Measurements from ENCODE around the gene PPP1R15A.
"Not testable (repeated sequence)": the region's sequence is repeated elsewhere in the genome, so short reads cannot be mapped to it uniquely, and the experiment has no call there.

PPP1R15A gene

GRCh38 chr19:48872182-48872883, at the start of gene PPP1R15A:
Gene PPP1R15A, plus strand, starts transcription at chr19:48872421. Its CDS starts 813 bp downstream, at chr19:48873234.
- peak; percentile 71 to 99 (median 96) for DNase-seq

DNA sequence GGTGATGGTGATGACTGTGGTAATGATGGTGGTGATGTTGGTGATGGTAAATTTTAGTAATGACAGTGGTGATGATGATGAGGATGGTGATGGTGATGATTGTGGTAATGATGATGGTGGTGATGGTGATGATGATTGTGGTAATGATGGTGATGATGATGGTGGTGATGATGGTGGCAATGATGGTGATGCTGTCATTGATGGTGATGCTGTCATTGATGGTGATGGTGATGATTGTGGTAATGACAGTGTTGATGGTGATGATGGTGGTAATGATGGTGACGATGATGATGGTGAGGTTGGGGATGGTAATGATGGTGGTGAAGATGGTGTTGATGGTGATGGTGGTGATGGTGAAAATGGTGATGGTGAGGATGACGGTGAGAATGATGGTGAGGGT, 49.7 kb upstream of the PPP1R15A start:
- no peak for DNase-seq

DNA sequence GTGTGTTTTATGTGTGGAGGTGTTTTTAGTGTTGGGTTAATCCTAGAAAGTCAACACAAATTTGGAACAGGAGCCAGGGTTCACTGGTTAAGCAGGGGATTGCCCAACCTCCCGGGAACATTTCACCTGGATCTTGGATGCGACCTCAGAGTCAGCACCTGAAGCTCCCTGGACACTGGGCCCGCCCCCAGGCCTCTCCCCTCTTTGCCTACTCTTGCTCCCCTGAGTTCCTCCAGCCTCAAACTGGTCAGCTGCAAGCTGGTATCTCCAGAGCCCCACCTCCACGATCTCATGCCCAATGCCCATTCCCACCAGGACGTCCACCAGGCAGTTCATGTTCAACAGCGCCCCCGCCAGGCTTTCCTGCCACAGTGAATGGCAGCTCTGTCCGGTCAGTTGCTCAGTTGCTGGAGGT, 45.6 kb upstream of the PPP1R15A start:
- no peak for DNase-seq

DNA sequence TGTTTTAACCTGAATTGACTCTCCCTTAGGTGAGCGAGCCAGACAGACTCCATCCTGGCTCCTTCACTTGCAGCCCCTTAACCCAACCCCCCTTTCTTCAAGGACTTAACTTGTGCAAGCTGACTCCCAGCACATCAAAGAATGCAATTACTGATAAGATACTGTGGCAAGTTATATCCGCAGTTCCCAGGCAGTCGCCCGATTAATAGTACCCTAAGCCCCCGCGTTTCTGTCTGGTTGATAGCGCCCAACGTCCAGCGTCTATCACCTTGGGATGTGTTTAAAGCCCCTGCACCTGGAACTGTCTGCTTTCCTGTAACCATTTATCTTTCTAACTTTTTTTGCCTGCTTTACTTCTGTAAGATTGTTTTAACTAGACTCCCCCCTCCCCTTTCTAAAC, 42.1 kb upstream of the PPP1R15A start:
- DNase-seq = no peak

GRCh38 chr19:48830965-48831364, 41.3 kb upstream of the PPP1R15A start:
- DNase-seq = no peak

GRCh38 chr19:48833049-48833448, 39.2 kb upstream of the PPP1R15A start:
- DNase-seq = no peak

GRCh38 chr19:48833977-48834376, 38.2 kb upstream of the PPP1R15A start:
- no peak for DNase-seq

GRCh38 chr19:48835734-48836088, 36.5 kb upstream of the PPP1R15A start:
- DNase-seq = peak in 57 of 58 donors; percentile 13 to 94 (median 80)

- DNase-seq = peak in 46 of 58 donors; percentile 14 to 69 (median 46)
Observed at GRCh38 chr19:48836089-48837017, 35.9 kb upstream of the PPP1R15A start, which contains the start of gene HSD17B14. Gene HSD17B14, minus strand, starts transcription at chr19:48836491. Its CDS starts 80 bp downstream, at chr19:48836411.

GRCh38 chr19:48837051-48837524, 35.1 kb upstream of the PPP1R15A start:
- peak in 55 of 58 donors; percentile 24 to 91 (median 75) for DNase-seq

- DNase-seq = peak in 1 of 58 donors; percentile 68
Observed at GRCh38 chr19:48837687-48838086, 34.5 kb upstream of the PPP1R15A start.

DNA sequence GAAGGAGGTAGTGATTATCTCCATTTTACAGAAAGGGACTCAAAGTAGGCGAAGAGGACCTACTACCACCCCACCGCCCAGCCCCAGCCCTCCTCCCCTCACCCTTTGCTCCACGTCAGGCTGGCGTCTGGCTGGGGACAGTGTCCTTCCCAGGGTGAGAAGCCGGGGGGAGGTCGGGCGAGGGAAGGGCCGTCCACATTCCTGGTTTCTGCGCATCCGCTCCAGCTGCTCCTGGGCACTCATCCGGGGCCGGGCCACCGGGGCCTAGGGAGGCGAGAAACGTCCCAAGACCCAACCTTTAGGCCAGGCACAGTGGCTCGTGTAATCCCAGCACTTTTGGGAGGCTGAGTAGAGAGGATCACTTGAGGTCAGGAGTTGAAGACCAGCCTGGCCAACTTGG, 31.2 kb upstream of the PPP1R15A start:
- no peak for DNase-seq

DNA sequence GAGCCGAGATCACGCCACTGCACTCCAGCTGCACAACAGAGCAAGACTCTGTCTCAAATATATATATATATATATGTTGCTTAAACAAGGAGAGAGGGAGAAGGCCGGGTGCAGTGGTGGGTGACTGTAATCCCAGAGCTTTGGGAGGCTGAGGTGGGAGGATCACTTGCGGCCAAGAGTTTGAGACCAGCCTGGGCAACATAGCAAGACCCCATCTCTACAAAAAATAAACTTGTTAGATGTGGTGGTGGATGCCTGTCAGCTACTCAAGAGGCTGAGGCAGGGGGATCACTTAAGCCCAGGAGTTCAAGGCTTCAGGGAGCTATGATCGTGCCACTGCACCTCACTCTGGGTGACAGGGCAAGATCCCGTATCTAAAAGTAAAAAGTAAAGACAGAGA, 30.6 kb upstream of the PPP1R15A start:
- DNase-seq = no peak

GRCh38 chr19:48842789-48843162, 29.4 kb upstream of the PPP1R15A start:
- peak in 38 of 58 donors; percentile 1 to 59 (median 16) for DNase-seq

DNA sequence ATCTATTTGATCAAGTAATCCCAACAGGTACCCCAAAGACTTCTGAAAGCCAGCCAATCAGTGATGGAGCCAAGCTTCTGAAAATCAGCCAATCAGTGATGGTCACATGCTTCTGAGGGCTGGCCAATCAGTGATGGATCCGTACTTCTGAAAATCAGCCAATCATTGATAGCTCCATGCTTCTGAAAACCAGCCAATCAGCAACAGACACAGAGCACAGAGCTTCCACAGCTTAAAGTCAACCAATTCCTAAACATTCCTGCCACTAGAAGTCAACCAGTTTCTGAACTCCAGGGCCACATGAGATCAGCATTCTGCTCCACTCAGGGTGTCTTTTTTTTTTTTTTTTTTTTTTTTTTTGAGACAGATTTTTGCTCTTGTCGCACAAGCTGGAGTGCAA, 27.7 kb upstream of the PPP1R15A start:
- peak in 1 of 58 donors; percentile 14 for DNase-seq

DNA sequence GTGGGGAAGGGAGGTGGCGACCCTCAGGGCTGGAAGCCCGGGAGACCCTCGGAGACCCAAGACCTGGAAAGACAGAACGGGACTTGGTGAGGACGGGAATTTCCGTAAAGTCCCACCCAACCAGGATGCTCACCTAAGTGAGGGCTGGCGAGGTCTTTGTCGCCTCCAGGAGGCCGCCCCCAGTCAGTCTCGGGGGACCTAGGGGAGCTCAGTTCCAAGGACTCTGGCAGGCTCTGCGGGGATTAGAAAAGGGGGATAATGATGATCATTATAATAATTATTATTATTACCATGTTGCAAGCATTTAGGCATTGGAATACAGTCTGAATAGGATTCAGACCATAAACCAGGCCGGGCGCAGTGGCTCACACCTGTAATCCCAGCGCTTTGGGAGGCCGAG, 26.8 kb upstream of the PPP1R15A start:
- DNase-seq = no peak

- not testable (repeated sequence) for DNase-seq
Observed at GRCh38 chr19:48846659-48847058, 25.6 kb upstream of the PPP1R15A start.

DNA sequence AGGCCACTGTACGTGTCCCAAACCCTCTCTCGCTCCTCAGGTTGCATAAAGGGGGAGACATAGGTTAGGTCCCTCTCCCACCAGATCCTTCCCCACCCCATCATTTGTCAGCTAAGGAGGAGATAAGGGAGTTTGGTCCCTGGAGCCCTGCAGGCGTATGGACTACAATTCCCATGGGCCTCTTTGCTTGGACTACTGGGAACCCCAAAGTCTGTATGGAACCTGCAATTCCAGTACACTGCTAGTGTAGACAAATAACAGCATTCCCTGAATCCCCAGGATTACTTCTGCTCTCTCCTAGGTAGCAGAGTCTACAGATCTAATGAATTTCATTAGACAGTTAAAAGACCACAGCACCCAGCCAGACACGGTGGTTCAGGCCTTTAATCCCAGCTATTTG, 19.9 kb upstream of the PPP1R15A start:
- no peak for DNase-seq

DNA sequence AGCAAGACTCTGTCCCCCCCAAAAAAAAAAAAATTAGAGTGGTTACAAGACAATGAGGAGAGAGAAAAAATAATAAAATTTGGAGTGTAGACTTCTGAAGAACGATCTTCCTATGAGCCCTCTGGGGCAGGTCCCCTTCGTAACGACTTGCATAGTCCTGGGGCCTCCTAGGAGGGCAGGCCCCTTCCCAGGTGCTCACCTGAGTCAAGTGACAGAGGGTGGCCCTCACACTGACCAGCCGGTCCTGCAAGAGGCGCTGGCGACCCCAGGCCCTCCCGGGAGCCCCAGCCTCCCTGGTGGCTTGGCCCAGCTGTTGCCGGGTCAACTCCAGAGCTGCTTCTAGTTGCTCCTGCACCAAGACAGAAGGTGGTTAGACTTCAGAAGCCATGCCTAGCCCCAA, 18.7 kb upstream of the PPP1R15A start:
- DNase-seq = no peak

- no peak for DNase-seq
Observed at GRCh38 chr19:48854103-48854502, 18.1 kb upstream of the PPP1R15A start.

DNA sequence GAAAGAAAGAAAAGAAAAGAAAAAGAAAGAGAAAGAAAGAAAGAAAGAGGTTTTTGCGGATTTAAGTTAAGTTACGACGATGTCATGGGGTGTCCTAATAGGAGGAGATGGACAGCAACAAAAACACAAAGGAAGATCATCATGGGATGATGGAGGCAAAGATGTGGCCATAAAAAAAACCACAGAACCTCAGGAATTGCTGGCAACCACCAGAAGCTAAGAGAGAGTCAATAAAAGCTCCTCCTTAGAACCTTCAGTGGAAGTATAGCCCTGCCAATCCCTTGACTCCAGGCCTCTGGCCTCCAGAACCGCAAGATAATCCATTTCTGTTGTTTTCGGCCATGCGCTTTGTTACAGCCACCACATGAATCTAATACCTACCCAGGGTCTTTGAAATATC, 15.3 kb upstream of the PPP1R15A start:
- DNase-seq = no peak
